ENCODE results near the gene TBC1D4. TPM values are rescaled to one million over a fixed set of nuclear protein-coding genes. Genes with fewer than 3 reads are reported as not detected.

TBC1D4 gene
- total and polyA plus RNA-seq, 2 donors = 18.8 to 22.8 TPM

DNA sequence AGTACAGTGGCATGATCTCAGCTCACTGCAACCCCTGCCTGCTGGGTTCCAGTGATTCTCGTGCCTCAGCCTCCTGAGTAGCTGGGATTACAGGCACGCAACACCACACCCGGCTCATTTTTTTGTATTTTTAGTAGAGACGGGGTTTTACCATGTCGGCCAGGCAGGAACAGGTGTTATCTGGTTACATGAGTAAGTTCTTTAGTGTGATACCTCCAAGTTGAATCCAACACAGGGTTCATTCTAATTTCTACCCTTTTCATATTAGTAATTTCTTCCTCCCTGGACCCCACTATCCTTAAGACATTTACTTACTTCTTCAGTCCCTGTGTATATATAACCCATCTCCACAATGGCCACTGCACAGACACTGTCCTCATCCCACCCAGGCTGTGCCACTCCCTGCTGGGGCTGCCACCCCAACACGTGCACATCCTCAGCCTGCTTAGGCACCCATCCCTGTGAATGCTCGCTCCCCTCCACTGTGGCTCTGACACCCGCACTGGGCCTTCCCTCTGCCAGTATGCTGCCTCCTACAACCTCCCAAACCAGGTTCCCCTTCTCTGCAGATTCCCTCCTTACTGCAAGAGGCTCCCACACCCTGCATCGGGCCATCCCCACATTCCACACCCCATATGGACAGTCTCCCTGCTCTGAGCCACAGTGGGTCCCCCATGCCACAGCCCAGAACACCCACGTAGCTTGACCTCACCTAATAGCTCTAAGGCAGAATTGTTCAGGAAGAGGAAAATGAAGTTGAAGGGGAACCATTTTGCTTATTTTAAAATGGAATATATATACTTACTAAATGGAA is 147.1 kb downstream of the TBC1D4 start:
- Histone ChIP-seq H3K27ac (ENCODE audit: low read depth in 1 of 2, low read length in 1 of 2) (no peak overlapping the region), H3K9me3 (ENCODE audit: control insufficient read depth in 2 of 2, insufficient read depth in 1 of 2, low read length in 1 of 2) (no peaks in the 10 kb centered on the region), H3K4me3 (ENCODE audit: low read length in 2 of 2) (no peak overlapping the region), H3K27me3 (ENCODE audit: control insufficient read depth in 2 of 2, insufficient read depth in 1 of 2, low read length in 1 of 2) (no peaks in the 10 kb centered on the region), H3K4me1 (ENCODE audit: control insufficient read depth in 2 of 2, insufficient read depth in 2 of 2, low read length in 2 of 2) (no peaks in the 10 kb centered on the region), H3K36me3 (ENCODE audit: control insufficient read depth in 2 of 2, insufficient read depth in 2 of 2, low read length in 1 of 2) (no peaks in the 10 kb centered on the region)
- WGBS = 91% methylated on average over 10 of the region's 10 CpGs
- no peak for DNase-seq (ENCODE audit: low read depth in 6 of 9, low spot score in 9 of 9)

DNA sequence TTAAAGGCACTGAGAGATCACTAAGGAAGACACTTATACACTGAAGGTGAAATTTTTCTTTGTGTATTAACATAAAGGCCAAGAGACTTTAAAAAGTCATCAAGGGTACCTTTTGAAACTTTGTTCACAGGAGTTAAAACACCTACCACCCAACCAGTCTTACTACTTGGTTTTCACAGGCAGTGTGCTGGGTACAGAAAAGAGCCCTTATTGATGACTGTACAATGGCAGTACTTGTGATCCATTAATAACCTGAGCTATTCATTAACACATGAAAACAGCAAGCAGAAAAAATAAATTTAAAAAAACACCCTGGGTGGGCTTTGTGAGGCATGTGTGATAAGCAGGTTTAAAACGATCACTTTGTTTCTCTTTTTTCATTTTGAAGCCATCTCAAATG is 148.9 kb downstream of the TBC1D4 start:
- 94% methylated on average over 1 of the region's 1 CpG for WGBS
- no peaks in the 10 kb centered on the region for H3K27me3 ChIP-seq (ENCODE audit: control insufficient read depth in 2 of 2, insufficient read depth in 1 of 2, low read length in 1 of 2)
- H3K4me3 ChIP-seq (ENCODE audit: low read length in 2 of 2) = no peak overlapping the region
- no peak for DNase-seq (ENCODE audit: low read depth in 6 of 9, low spot score in 9 of 9)
- H3K9me3 ChIP-seq (ENCODE audit: control insufficient read depth in 2 of 2, insufficient read depth in 1 of 2, low read length in 1 of 2) = no peaks in the 10 kb centered on the region
- no peaks in the 10 kb centered on the region for H3K4me1 ChIP-seq (ENCODE audit: control insufficient read depth in 2 of 2, insufficient read depth in 2 of 2, low read length in 2 of 2)
- no peak overlapping the region for H3K27ac ChIP-seq (ENCODE audit: low read depth in 1 of 2, low read length in 1 of 2)
- no peaks in the 10 kb centered on the region for H3K36me3 ChIP-seq (ENCODE audit: control insufficient read depth in 2 of 2, insufficient read depth in 2 of 2, low read length in 1 of 2)

DNA sequence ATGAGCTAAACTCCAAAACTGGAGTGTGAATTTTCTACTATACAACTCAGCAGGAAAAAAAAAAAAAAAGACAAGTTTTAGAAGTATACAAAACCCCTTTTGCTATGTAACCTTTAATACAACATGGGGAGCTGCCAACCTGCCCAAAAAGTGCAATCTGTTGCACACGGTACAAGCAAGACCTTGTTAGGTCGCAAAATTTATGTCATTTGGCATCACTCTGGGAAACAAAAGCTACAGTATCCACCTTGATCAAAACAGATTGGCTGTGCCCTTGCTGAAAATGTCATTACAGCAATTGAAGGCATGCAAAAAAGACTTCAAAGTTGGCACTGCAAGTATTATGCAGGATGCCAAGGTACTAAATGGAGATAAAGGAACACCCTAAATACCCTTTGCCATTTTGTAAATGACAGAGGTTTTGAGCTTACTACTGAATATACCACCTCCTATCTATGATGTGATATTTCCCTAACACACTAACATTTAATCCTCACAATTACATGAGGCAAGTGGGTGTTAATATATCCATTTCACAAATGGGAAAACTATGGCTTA is 150.1 kb downstream of the TBC1D4 start:
- DNase-seq (ENCODE audit: low read depth in 6 of 9, low spot score in 9 of 9) = no peak
- Histone ChIP-seq H3K4me1 (ENCODE audit: control insufficient read depth in 2 of 2, insufficient read depth in 2 of 2, low read length in 2 of 2) (no peaks in the 10 kb centered on the region), H3K9me3 (ENCODE audit: control insufficient read depth in 2 of 2, insufficient read depth in 1 of 2, low read length in 1 of 2) (no peaks in the 10 kb centered on the region), H3K36me3 (ENCODE audit: control insufficient read depth in 2 of 2, insufficient read depth in 2 of 2, low read length in 1 of 2) (no peaks in the 10 kb centered on the region), H3K27ac (ENCODE audit: low read depth in 1 of 2, low read length in 1 of 2) (no peak overlapping the region), H3K27me3 (ENCODE audit: control insufficient read depth in 2 of 2, insufficient read depth in 1 of 2, low read length in 1 of 2) (no peaks in the 10 kb centered on the region), H3K4me3 (ENCODE audit: low read length in 2 of 2) (no peak overlapping the region)
- 95% methylated on average over 2 of the region's 2 CpGs for WGBS

DNA sequence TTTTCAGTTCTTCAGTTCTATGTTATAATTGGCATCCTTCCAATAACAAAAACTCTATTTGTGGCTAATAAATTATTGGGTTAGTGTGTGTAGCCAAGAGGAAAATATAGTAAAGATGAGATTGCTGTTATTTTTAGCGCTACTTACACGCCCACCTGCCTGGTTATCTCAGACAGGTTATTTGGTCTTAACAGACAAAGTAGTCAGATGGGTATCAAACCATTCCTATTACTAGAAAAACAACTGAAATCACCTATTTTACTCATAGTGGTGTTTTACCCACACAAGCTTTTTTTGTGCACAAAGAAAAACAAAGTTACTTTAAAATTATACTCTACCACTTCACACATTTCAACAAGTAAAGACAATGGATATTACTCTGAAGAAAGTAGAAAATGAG is 151.2 kb downstream of the TBC1D4 start:
- Histone ChIP-seq H3K36me3 (ENCODE audit: control insufficient read depth in 2 of 2, insufficient read depth in 2 of 2, low read length in 1 of 2) (no peaks in the 10 kb centered on the region), H3K27me3 (ENCODE audit: control insufficient read depth in 2 of 2, insufficient read depth in 1 of 2, low read length in 1 of 2) (no peaks in the 10 kb centered on the region), H3K4me1 (ENCODE audit: control insufficient read depth in 2 of 2, insufficient read depth in 2 of 2, low read length in 2 of 2) (peaks cover 0 to 6% of the 10 kb centered on the region in 2 donors), H3K27ac (ENCODE audit: low read depth in 1 of 2, low read length in 1 of 2) (no peak overlapping the region), H3K9me3 (ENCODE audit: control insufficient read depth in 2 of 2, insufficient read depth in 1 of 2, low read length in 1 of 2) (no peaks in the 10 kb centered on the region), H3K4me3 (ENCODE audit: low read length in 2 of 2) (no peak overlapping the region)
- WGBS = 92% methylated on average over 2 of the region's 2 CpGs
- DNase-seq (ENCODE audit: low read depth in 6 of 9, low spot score in 9 of 9) = no peak

DNA sequence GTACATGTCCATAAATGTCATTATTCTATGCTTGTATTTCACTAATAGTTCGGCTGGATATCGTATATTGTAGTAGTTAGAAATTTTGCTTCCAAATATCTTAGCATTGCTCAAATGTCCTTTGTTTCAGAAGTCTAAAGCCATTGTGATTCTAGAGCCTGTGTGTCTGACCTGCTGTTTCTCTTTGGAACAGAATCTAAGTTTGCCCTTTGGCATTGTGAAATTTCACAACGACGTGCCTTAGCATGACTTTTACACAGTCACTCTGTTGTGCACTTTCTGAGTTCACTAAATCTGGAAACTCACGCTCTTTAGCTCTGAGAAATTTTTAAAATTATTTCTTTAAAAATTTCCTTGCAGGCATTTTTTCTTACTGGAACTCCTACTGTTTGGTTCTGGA is 152.2 kb downstream of the TBC1D4 start:
- Histone ChIP-seq H3K27me3 (ENCODE audit: control insufficient read depth in 2 of 2, insufficient read depth in 1 of 2, low read length in 1 of 2) (no peaks in the 10 kb centered on the region), H3K4me1 (ENCODE audit: control insufficient read depth in 2 of 2, insufficient read depth in 2 of 2, low read length in 2 of 2) (peaks cover 0 to 6% of the 10 kb centered on the region in 2 donors), H3K36me3 (ENCODE audit: control insufficient read depth in 2 of 2, insufficient read depth in 2 of 2, low read length in 1 of 2) (no peaks in the 10 kb centered on the region), H3K9me3 (ENCODE audit: control insufficient read depth in 2 of 2, insufficient read depth in 1 of 2, low read length in 1 of 2) (no peaks in the 10 kb centered on the region), H3K27ac (ENCODE audit: low read depth in 1 of 2, low read length in 1 of 2) (no peak overlapping the region), H3K4me3 (ENCODE audit: low read length in 2 of 2) (no peak overlapping the region)
- DNase-seq (ENCODE audit: low read depth in 6 of 9, low spot score in 9 of 9) = no peak
- 95% methylated on average over 5 of the region's 5 CpGs for WGBS

DNA sequence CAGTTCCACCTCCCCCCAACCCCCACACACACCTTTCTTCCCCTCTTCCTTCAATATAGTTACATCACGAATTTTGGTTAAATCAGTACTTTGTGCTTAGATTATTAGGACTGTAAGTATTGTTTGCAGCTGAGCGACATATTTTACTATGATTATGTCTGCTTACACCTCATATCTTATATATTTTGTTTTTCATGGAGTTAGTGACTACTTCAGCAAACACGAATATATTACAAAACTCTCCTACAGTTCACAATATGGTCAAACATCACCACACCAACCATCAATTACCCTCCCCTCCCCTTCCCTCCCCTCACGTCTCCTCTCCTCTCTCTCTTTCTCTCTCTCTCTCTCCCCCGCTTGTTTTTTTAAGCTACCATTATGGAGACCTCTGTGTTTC is 152.9 kb downstream of the TBC1D4 start:
- DNase-seq (ENCODE audit: low read depth in 6 of 9, low spot score in 9 of 9) = no peak
- Histone ChIP-seq H3K36me3 (ENCODE audit: control insufficient read depth in 2 of 2, insufficient read depth in 2 of 2, low read length in 1 of 2) (no peaks in the 10 kb centered on the region), H3K27ac (ENCODE audit: low read depth in 1 of 2, low read length in 1 of 2) (no peak overlapping the region), H3K4me1 (ENCODE audit: control insufficient read depth in 2 of 2, insufficient read depth in 2 of 2, low read length in 2 of 2) (peaks cover 0 to 6% of the 10 kb centered on the region in 2 donors), H3K9me3 (ENCODE audit: control insufficient read depth in 2 of 2, insufficient read depth in 1 of 2, low read length in 1 of 2) (no peaks in the 10 kb centered on the region), H3K4me3 (ENCODE audit: low read length in 2 of 2) (no peak overlapping the region), H3K27me3 (ENCODE audit: control insufficient read depth in 2 of 2, insufficient read depth in 1 of 2, low read length in 1 of 2) (no peaks in the 10 kb centered on the region)
- WGBS = 92% methylated on average over 5 of the region's 5 CpGs

DNA sequence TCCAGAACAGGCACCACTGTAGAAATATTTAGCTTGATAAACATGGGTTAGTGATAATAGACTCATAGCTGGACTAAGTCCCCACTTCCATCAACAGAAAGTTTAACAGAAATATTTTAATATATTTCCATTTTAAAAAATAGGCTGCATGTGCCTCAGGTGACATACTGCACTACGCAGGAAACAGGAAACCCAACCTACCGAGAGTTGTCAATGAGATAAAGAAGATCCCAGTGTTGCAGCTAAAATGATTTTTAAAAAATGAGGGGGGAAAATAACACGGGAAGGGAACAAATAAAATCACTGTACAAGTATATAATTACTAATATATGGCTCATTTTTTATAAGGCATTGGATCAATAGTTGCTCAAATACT is 154.8 kb downstream of the TBC1D4 start:
- H3K36me3 ChIP-seq (ENCODE audit: control insufficient read depth in 2 of 2, insufficient read depth in 2 of 2, low read length in 1 of 2) = no peaks in the 10 kb centered on the region
- DNase-seq (ENCODE audit: low read depth in 6 of 9, low spot score in 9 of 9) = peak in 5 of 9 donors; percentile 13 to 57 (median 30)
- H3K9me3 ChIP-seq (ENCODE audit: control insufficient read depth in 2 of 2, insufficient read depth in 1 of 2, low read length in 1 of 2) = no peaks in the 10 kb centered on the region
- WGBS = 10% methylated on average over 3 of the region's 3 CpGs
- H3K27ac ChIP-seq (ENCODE audit: low read depth in 1 of 2, low read length in 1 of 2) = peak overlapping the region; percentile 77 to 87
- H3K4me3 ChIP-seq (ENCODE audit: low read length in 2 of 2) = peak overlapping the region; percentile 36 to 37
- H3K27me3 ChIP-seq (ENCODE audit: control insufficient read depth in 2 of 2, insufficient read depth in 1 of 2, low read length in 1 of 2) = no peaks in the 10 kb centered on the region
- peaks cover 0 to 6% of the 10 kb centered on the region in 2 donors for H3K4me1 ChIP-seq (ENCODE audit: control insufficient read depth in 2 of 2, insufficient read depth in 2 of 2, low read length in 2 of 2)

DNA sequence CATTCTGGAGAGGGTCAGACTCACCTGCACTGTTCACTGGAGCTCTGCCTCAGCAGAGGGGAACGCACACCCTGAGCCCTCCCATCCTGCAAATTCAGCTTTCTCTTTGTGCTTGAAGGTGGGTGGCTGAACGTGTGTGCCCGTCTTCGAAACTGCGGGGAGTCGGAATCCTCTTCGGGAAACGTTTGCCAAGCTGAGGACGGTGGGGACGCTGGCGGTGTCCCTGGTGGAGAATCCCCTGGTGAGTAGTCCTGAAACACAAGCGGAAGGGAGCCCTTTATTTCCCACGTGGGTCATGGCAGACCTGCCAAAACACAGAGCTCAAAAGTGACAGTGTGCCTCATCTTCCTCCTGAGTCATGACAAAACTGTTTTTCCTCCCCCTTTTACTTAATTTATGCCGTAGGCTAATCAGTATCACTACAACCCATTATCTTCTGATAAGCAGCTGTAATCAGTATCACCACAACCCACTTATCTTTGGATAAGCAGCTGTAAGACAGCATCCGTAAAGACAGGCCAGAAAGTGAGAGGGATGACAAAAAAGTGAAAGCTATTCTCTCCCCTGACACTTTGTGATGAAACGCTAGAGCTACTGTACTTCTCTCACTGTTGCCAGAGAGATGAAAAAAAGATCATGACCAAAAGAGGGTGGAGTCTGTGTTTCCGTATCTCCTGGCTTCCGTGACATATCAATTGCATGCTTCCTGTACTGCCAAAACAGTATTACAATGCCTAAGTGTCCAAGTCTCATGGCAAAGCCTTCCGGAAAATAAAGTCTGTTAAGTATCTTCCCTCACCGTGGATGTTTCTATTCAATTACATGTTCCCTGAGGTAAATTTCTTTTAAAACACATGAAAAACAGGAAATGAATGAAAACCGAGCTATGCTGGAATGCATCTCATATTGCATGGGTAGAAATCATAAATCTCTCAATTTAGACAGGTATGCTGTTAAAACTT is 155.5 kb downstream of the TBC1D4 start:
- Histone ChIP-seq H3K4me3 (ENCODE audit: low read length in 2 of 2) (peak overlapping the region; percentile 36 to 37), H3K9me3 (ENCODE audit: control insufficient read depth in 2 of 2, insufficient read depth in 1 of 2, low read length in 1 of 2) (no peaks in the 10 kb centered on the region), H3K36me3 (ENCODE audit: control insufficient read depth in 2 of 2, insufficient read depth in 2 of 2, low read length in 1 of 2) (no peaks in the 10 kb centered on the region), H3K27me3 (ENCODE audit: control insufficient read depth in 2 of 2, insufficient read depth in 1 of 2, low read length in 1 of 2) (no peaks in the 10 kb centered on the region), H3K4me1 (ENCODE audit: control insufficient read depth in 2 of 2, insufficient read depth in 2 of 2, low read length in 2 of 2) (peaks cover 0 to 6% of the 10 kb centered on the region in 2 donors), H3K27ac (ENCODE audit: low read depth in 1 of 2, low read length in 1 of 2) (peak overlapping the region; percentile 77 to 87)
- DNase-seq (ENCODE audit: low read depth in 6 of 9, low spot score in 9 of 9) = peak; percentile 39 to 86 (median 62)
- 49% methylated on average over 21 of the region's 21 CpGs for WGBS

DNA sequence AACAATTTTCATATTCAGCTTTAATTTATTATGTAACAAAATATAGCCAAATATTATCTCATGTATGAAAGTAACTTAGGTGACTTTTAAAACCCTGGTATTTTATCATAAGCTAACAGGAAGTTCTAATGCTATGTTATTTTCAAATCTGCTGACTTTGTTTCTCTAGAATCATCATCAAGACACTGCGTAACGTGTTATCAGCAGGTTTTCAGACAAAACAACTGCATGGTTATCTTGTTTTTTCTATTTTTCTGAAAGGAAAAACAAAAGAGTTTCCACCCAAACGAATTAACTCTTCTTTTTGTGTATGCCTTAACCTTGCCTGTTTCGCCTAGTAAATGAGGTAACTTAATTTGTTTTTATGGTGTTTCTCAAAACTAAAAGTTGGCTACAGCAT is 156.3 kb downstream of the TBC1D4 start:
- H3K9me3 ChIP-seq (ENCODE audit: control insufficient read depth in 2 of 2, insufficient read depth in 1 of 2, low read length in 1 of 2) = no peaks in the 10 kb centered on the region
- 80% methylated on average over 4 of the region's 4 CpGs for WGBS
- H3K36me3 ChIP-seq (ENCODE audit: control insufficient read depth in 2 of 2, insufficient read depth in 2 of 2, low read length in 1 of 2) = no peaks in the 10 kb centered on the region
- DNase-seq (ENCODE audit: low read depth in 6 of 9, low spot score in 9 of 9) = no peak
- no peaks in the 10 kb centered on the region for H3K27me3 ChIP-seq (ENCODE audit: control insufficient read depth in 2 of 2, insufficient read depth in 1 of 2, low read length in 1 of 2)
- peak overlapping the region; percentile 36 to 37 for H3K4me3 ChIP-seq (ENCODE audit: low read length in 2 of 2)
- H3K4me1 ChIP-seq (ENCODE audit: control insufficient read depth in 2 of 2, insufficient read depth in 2 of 2, low read length in 2 of 2) = peaks cover 0 to 6% of the 10 kb centered on the region in 2 donors
- H3K27ac ChIP-seq (ENCODE audit: low read depth in 1 of 2, low read length in 1 of 2) = peak overlapping the region; percentile 77 to 87

Measured in thymus (tissue), 11 donors.